ENCODE measurements around the gene TMEM150C. TPM values are rescaled to one million over a fixed set of nuclear protein-coding genes. Genes with fewer than 3 reads are reported as not detected.

The TMEM150C gene
- total RNA-seq, 1 donor, result 0.43 TPM

DNA sequence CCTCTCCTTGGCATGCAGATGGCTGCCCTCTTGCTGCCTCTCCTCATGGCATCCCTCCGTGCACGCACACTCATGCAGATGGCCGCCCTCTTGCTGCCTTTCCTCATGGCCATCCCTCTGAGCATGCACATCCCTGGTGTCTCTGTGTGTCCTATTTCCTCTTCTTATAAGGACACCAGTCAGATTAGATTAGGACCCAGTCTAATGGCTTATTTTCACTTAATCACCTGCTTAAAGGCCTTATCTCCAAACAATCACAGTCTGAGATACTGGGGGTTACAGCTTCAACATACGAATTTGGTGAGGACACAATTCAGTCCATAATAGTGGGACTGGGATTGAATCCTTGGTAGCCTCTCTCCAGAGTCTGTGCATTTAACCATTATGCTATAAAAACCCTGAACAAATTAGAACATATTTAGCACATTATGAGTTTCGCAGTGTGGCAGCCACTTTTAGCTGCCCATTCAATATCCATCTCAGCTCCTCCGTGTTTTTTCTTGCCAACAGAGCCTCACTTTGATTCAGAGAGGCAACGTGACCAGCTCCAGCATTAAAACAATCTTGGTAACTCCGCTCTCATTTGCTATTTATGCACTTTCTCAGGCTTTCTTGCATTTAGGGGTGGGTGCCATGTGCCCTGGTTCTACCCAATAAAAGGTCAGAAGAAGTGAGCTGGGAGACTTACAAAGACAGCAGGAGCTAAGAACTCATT lies 26.2 kb upstream of the TMEM150C start:
- no peak for DNase-seq (ENCODE audit: low read depth)
- H3K4me3 ChIP-seq (ENCODE audit: low read depth, low read length), result no peak overlapping the region
- TF ChIP-seq, protein P1, sequence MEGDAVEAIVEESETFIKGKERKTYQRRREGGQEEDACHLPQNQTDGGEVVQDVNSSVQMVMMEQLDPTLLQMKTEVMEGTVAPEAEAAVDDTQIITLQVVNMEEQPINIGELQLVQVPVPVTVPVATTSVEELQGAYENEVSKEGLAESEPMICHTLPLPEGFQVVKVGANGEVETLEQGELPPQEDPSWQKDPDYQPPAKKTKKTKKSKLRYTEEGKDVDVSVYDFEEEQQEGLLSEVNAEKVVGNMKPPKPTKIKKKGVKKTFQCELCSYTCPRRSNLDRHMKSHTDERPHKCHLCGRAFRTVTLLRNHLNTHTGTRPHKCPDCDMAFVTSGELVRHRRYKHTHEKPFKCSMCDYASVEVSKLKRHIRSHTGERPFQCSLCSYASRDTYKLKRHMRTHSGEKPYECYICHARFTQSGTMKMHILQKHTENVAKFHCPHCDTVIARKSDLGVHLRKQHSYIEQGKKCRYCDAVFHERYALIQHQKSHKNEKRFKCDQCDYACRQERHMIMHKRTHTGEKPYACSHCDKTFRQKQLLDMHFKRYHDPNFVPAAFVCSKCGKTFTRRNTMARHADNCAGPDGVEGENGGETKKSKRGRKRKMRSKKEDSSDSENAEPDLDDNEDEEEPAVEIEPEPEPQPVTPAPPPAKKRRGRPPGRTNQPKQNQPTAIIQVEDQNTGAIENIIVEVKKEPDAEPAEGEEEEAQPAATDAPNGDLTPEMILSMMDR (IDR thresholded peaks at IDR 0.05; ENCODE audit: insufficient read depth, low read depth, low read length), result no peak

DNA sequence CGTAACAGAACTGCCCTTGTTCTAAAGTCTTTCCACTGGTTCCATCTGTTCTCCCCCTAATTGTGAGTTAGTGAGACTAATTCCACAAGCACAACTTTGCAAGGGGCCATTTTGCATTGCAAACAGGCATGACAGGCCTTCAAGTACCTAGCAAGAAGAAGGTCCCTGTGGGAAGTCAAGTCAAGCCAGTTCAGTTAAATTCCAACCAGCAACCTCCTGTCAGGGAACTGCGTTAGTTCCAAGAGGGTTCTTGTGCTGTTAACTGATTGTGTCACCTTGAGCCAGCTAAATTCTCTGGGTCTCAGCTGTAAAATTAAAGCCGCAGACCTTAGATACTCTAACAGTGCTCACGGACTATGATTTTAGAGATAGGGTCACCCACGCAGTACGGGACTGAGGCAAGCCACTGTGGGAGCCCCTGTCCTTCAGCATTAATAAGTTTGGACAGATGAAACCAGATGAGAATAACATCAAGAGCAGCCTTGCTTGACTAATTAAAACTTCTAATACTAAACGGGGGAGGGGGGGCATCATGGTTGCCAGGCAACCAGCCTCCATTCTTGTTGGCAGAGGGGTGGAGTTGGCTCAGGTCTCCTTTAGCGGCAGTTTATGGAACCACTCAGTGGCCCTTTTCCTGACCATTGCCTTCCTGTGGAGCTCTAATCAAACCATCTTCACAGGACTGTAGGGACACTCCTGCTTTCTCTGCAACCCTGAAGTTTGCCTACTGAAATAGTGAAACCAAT lies 24.1 kb upstream of the TMEM150C start:
- TF ChIP-seq, protein P1 (IDR thresholded peaks at IDR 0.05; ENCODE audit: insufficient read depth, low read depth, low read length), result no peak
- DNase-seq (ENCODE audit: low read depth), result no peak
- no peak overlapping the region for H3K4me3 ChIP-seq (ENCODE audit: low read depth, low read length)

DNA sequence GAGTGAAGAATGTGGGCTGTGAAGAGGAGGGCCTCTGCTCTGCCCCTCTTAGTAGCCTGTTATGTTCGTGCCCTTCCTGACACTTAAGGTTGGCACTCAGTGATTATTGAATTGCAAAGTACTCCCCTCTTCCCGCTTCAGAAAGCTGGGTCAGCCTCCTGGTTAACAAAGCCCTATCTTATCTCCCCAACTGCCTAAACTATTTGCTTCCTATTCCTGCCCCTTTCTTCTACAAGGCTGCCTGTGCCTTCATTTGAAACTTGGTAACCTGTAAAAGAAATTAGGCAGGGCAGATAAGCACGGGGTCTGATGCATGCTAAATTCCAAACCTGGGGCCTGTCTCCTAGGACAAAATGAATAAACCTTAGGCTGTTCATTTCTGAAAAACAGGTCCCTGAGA lies 23.1 kb upstream of the TMEM150C start:
- TF ChIP-seq, protein P1 (IDR thresholded peaks at IDR 0.05; ENCODE audit: insufficient read depth, low read depth, low read length), result no peak

DNA sequence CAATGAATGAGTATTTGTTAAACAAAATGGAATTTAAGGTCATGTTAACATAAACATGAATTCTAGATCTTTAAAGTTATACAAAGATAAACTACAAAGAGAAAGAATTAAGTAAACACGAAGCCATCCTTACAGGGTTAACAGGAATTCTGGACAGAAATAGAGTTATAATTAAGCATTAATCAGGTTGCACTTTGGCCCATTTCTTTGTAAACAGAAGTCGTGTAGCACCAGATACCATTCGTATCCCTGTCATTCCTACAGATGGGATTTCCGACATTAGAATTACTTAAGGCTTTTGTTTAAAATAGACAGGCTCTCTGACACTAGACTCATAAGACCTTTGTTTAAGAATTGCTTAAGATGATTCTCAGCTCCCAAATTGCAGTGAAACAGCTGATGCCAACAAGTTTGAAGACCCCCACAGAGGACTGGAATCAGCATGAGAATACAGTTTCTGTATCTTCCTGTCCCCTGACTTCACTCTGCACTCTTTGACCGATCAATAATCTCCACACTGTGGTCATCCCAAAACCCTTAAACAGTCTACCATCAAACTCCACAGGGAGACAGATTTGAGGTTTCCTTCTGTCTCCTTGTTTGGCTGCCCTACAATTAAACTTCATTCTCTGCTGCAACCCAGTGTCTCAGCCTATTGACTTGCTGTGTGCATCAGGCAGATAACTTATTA lies 22.3 kb upstream of the TMEM150C start:
- TF ChIP-seq, protein P1 (IDR thresholded peaks at IDR 0.05; ENCODE audit: insufficient read depth, low read depth, low read length), result no peak
- DNase-seq (ENCODE audit: low read depth), result no peak
- H3K4me3 ChIP-seq (ENCODE audit: low read depth, low read length), result no peak overlapping the region

More for the DNA sequence above, 23.1 kb upstream of the TMEM150C start:
- no peak overlapping the region for H3K4me3 ChIP-seq (ENCODE audit: low read depth, low read length)
- DNase-seq (ENCODE audit: low read depth), result no peak

DNA sequence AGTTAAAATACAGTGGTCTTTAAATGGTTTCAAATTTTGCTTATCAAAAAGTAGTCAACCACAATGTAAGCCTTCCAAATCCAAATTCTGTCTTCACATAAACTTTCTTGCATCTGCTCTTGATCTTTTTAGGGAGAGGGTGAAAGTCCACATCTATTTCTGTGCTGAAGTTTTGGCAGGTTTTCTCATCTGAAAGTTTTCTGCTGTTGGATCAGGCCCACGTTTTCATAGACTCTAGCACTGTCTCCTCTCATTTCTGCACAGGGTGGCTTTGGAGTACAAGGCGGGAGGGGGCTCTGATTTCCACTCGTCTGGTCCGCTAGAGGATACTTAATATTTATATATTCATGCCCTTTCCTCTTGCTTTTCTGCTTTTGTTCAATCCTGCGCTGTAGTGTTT lies 18.1 kb upstream of the TMEM150C start:
- no peak overlapping the region for H3K4me3 ChIP-seq (ENCODE audit: low read depth, low read length)
- TF ChIP-seq, protein P1 (IDR thresholded peaks at IDR 0.05; ENCODE audit: insufficient read depth, low read depth, low read length), result no peak
- no peak for DNase-seq (ENCODE audit: low read depth)

DNA sequence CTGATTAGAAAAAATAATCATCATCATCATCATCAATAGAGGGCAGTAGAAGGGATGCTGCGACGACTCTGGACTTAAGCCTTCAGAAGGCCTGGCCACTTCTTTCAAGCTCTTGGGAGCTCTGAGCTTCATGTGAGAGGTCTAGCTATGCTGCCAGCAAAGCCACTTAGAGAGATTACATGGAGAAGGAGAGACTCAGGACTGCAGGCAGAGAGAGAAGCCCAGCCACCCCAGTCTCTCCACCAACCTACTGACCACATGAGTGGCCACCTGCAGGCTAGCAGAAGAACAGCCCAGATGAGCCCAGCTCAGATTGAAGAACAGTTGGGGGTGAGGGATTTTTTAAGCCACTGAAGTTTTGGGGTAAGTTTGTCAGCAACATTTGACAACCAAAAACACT lies 17.1 kb upstream of the TMEM150C start:
- DNase-seq (ENCODE audit: low read depth), result no peak
- no peak overlapping the region for H3K4me3 ChIP-seq (ENCODE audit: low read depth, low read length)
- TF ChIP-seq, protein P1 (IDR thresholded peaks at IDR 0.05; ENCODE audit: insufficient read depth, low read depth, low read length), result peak; percentile 24

All from fibroblast of villous mesenchyme (primary cell).